Gastrocnemius medialis (tissue), 4 donors: ENCODE data around the gene KLHL21. TPM values are rescaled to one million over a fixed set of nuclear protein-coding genes. Genes with fewer than 3 reads are reported as not detected.
"Not testable (repeated sequence)": the region's sequence is repeated elsewhere in the genome, so short reads cannot be mapped to it uniquely, and the experiment has no call there.

Source experiments
- ATAC-seq, 2 donors: fragments of 150-250 bp; one replicate each; pipeline ENCODE4 v1.9.1; 2016
- DNase-seq, 2 donors: peaks; one replicate each; pipeline ENCODE4 v3.0.0-alpha.2; 2019
- H3K27ac ChIP-seq, 4 donors: fragments of 200-600 bp; sonication (generic); 1 replicate in 1 of 4; 2 replicates in 3 of 4; pipeline ENCODE4 v1.5.1; 2016 to 2018; ENCODE audit warnings: mild to moderate bottlenecking in 2 of 4, moderate library complexity in 1 of 4
- H3K27me3 ChIP-seq, 3 donors: fragments of 200-600 bp; sonication (generic) in 2 of 3; 1 replicate in 1 of 3; 2 replicates in 2 of 3; pipeline versions ENCODE4 v1.5.1 to v1.6.0; 2016 to 2019; ENCODE audit warnings: mild to moderate bottlenecking in 1 of 3, moderate library complexity in 1 of 3
- H3K36me3 ChIP-seq, 2 donors: fragments of 200-600 bp; sonication (generic) in 1 of 2; one replicate each; pipeline ENCODE4 v1.5.1; 2017 to 2018
- H3K4me1 ChIP-seq, 2 donors: fragments of 200-600 bp; sonication (generic) in 1 of 2; one replicate each; pipeline ENCODE4 v1.5.1; 2016 to 2017; ENCODE audit warnings: mild to moderate bottlenecking in 2 of 2
- H3K4me3 ChIP-seq, 4 donors: fragments of 200-600 bp; sonication (generic) in 3 of 4; 1 replicate in 1 of 4; 2 replicates in 3 of 4; pipeline ENCODE4 v1.5.1; 2016 to 2019; ENCODE audit warnings: mild to moderate bottlenecking in 2 of 4
- H3K9me3 ChIP-seq, 3 donors: fragments of 200-600 bp; sonication (generic) in 2 of 3; 1 replicate in 1 of 3; 2 replicates in 2 of 3; pipeline ENCODE4 v1.5.1; 2016 to 2019
- POLR2A ChIP-seq, 2 donors: fragments of 450-650 bp; IDR thresholded peaks; one replicate each; pipeline ENCODE4 v1.6.1; 2017; ENCODE audit warnings: antibody characterized with exemption in 2 of 2, mild to moderate bottlenecking in 2 of 2, moderate library complexity in 2 of 2
- in situ Hi-C, 4 donors: fragments of 200-750 bp; cut with MboI; loops; one replicate each; pipeline versions ENCODE4 v1.15.0 to v1.8.0; 2017; ENCODE audit warnings: low sequenced_read_pairs in 4 of 4
- intact Hi-C: fragments of 100-400 bp; cut with DNase I; formaldehyde crosslinking; loops from one replicate; pipeline ENCODE4 v1.15.1; 2023; ENCODE audit warnings: low total_unique reads
- total RNA-seq, 4 donors: library from RNA; depleted of rRNA; stranded (reverse); fragments of >200 nt; gene quantifications; one replicate each; pipeline versions ENCODE4 v1.1.0 to v1.2.3, GENCODE V29; 2016
- TF ChIP-seq, protein P1 (sequence below), 5 experiments: fragments of 450-650 bp in 3 of 5; fragments of 200-600 bp in 2 of 5; sonication (generic) in 2 of 5; IDR thresholded peaks in 4 of 5; conservative IDR thresholded peaks in 1 of 5; 1 replicate in 4 of 5; 2 replicates in 1 of 5; pipeline ENCODE4 v1.5.1; 2016 to 2019; ENCODE audit warnings: antibody characterized with exemption in 5 of 5, mild to moderate bottlenecking in 3 of 5, moderate library complexity in 3 of 5

The KLHL21 gene
- total RNA-seq, 4 donors from 2014 or later, result 176 to 481 (median 267) TPM

DNA sequence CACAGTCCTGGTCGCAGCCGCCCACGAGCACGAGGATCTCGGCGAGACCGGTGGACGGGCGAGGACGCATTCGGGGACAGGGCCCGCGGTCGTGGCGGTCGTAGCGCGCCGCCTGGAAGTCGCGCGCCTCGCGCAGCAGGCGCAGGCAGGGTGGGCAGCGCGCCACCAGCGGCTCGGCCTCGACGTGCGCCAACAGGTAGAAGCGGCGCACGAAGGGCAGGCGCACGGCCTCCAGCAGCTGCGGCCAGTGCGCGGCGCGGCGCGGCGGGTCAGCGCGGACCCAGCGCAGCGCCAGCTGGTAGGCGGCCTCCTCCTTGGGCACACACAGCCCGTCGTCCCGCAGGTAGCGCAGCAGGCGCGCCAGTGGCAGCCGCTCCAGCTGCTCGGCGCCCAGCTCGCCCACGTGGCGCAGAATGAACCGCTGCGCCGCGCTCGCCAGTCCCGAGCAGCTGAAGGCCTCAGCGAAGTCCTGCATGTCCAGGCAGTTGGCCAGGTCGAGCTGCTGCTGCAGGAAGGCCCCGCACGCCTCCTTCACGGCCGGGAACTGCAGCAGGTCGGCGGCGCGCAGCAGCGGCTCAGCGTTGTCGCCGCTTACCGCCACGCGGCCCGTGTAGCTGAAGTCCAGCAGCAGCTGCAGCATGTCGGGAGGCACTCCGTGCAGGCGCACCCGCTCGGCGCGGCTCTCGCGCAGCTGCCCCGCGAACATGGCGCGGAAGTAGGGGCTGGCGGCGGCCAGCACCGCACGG lies 573 bp downstream of the KLHL21 start:
- peaks cover 0 to 18% of the 10 kb centered on the region in 2 donors for H3K36me3 ChIP-seq
- in situ Hi-C loops, result no loop called here
- H3K4me3 ChIP-seq, result peak overlapping the region; percentile 74 to 92 (median 90)
- DNase-seq, result peak in 1 of 2 donors; percentile 66
- no peaks in the 10 kb centered on the region for H3K27me3 ChIP-seq
- ATAC-seq, result peak in 1 of 2 donors; percentile 2
- H3K9me3 ChIP-seq, result no peaks in the 10 kb centered on the region
- peak overlapping the region; percentile 98 to 100 (median 100) for H3K27ac ChIP-seq
- peaks cover 49 to 57% of the 10 kb centered on the region in 2 donors for H3K4me1 ChIP-seq
- TF ChIP-seq, protein P1, sequence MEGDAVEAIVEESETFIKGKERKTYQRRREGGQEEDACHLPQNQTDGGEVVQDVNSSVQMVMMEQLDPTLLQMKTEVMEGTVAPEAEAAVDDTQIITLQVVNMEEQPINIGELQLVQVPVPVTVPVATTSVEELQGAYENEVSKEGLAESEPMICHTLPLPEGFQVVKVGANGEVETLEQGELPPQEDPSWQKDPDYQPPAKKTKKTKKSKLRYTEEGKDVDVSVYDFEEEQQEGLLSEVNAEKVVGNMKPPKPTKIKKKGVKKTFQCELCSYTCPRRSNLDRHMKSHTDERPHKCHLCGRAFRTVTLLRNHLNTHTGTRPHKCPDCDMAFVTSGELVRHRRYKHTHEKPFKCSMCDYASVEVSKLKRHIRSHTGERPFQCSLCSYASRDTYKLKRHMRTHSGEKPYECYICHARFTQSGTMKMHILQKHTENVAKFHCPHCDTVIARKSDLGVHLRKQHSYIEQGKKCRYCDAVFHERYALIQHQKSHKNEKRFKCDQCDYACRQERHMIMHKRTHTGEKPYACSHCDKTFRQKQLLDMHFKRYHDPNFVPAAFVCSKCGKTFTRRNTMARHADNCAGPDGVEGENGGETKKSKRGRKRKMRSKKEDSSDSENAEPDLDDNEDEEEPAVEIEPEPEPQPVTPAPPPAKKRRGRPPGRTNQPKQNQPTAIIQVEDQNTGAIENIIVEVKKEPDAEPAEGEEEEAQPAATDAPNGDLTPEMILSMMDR (IDR thresholded peaks at IDR 0.05 in 4 of 5, conservative IDR thresholded peaks at IDR 0.05 in 1 of 5), result no peak
- TF ChIP-seq POLR2A (IDR thresholded peaks at IDR 0.05), result no peak
- intact Hi-C loops, result loop anchor here (2.0 to 5.0 kb wide), 2 partner anchors 21 to 180 kb away; no protein-coding TSS in a partner anchor

DNA sequence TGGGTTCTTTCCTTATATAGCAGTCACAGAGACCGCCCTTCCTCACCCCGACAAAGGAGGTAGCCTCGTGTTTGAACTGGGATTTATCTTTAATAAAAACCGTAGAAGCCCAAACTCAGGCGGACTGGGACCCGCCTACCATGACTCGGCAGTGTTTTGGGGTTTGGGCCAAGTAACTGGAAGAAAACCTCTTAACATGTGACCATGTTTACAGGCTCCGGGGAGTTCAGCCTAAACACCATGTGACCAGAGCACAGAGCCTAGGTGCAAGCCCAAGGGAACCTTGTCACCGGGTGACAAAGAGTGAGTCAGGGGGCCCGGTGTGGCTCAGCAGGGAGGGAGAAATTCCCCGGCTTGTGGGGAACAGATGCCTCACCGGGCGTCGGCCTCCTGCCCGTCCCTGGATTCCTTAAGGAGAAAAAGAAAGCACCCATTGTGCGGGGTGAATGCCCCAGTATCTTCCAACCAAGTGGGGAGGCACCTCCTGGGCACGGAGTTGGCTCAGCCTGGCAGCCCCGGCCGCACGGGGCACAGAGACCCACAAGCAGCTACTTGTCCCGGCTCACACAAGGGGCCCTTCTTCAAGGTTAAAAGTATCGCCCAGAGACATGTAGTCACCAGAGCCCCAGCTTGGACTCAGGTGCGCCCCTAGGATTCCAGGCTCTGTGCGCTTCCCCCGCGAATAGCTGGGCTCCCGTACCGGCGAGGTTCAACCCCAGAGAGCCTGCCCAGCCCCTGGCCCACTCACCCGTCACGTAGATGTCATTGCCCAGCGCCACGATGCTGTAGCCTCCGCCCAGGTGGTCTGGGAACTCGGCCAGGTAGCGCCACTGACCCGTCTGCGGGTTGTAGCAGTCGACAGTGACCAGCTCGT lies 1.4 kb downstream of the KLHL21 start:
- intact Hi-C loops, result loop anchor here (2.0 to 5.0 kb wide), 2 partner anchors 20 to 181 kb away; no protein-coding TSS in a partner anchor
- TF ChIP-seq, protein P1 (IDR thresholded peaks at IDR 0.05 in 4 of 5, conservative IDR thresholded peaks at IDR 0.05 in 1 of 5), result peak in 2 of 5 experiments; percentile 7 to 26
- peak; percentile 94 to 95 for TF ChIP-seq POLR2A (IDR thresholded peaks at IDR 0.05)
- H3K27me3 ChIP-seq, result no peaks in the 10 kb centered on the region
- H3K9me3 ChIP-seq, result no peaks in the 10 kb centered on the region
- peak overlapping the region; percentile 98 to 100 (median 100) for H3K27ac ChIP-seq
- peak; percentile 94 to 95 for DNase-seq
- in situ Hi-C loops, result no loop called here
- H3K4me3 ChIP-seq, result peak overlapping the region; percentile 74 to 92 (median 90)
- peaks cover 0 to 18% of the 10 kb centered on the region in 2 donors for H3K36me3 ChIP-seq
- ATAC-seq, result peak; percentile 51 to 54
- H3K4me1 ChIP-seq, result peaks cover 55 to 63% of the 10 kb centered on the region in 2 donors

DNA sequence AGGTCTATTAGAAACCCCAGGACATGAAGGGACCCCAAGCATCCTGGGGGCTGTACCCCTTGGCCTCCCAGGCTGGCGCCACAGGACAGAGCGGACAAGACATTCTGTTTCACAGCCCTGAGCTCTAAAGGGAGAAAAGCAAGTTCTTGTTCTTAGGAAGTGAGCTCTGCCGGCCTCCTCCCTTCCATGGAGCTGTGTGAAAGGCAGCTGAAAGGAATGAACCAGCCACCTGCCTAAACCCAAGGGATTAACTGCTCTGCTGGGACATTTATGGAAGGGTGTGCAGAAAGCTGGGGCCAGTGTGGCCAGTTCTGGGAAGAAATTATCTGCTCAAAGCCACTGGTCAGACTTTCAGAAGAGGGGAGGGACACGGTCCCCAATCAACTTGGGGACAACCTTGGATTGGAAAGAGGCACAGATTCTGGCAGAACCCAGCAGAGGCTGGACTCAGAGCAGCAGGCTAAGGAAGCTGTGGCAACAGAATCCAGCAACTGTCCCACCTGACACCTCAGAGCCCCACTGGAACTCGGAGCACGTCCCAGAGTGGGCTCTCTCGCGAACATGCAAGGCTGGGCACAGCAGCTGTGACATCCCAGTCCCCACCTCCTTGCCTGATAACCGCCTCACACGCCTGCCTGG lies 2.1 kb downstream of the KLHL21 start:
- Histone ChIP-seq H3K9me3 (no peaks in the 10 kb centered on the region), H3K4me1 (peaks cover 59 to 63% of the 10 kb centered on the region in 2 donors), H3K4me3 (peak overlapping the region; percentile 74 to 92 (median 90)), H3K27me3 (no peaks in the 10 kb centered on the region), H3K36me3 (peaks cover 0 to 24% of the 10 kb centered on the region in 2 donors), H3K27ac (peak overlapping the region; percentile 98 to 100 (median 100))
- no peak for DNase-seq
- TF ChIP-seq, protein P1 (IDR thresholded peaks at IDR 0.05 in 4 of 5, conservative IDR thresholded peaks at IDR 0.05 in 1 of 5), result no peak
- TF ChIP-seq POLR2A (IDR thresholded peaks at IDR 0.05), result no peak
- in situ Hi-C loops, result no loop called here
- ATAC-seq, result peak in 1 of 2 donors; percentile 7
- intact Hi-C loops, result loop anchor here (2.0 to 5.0 kb wide), 2 partner anchors 20 to 182 kb away; no protein-coding TSS in a partner anchor

DNA sequence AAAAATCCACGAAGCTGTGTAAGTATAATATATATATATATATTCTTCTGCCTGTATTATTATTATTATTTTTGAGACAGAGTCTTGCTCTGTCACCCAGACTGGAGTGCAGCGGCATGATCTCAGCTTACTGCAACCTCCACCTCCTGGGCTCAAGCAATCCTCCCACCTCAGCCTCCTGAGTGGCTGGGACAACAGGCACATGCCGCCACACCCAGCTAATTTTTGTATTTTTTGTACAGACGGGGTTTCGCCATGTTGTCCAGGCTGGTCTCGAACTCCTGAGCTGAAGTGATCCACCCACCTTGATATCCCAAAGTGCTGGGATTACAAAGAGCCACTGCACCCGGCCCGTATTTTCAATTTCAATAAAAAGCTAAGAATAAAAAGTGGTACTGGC lies 2.7 kb downstream of the KLHL21 start:
- DNase-seq, in situ Hi-C loops, ATAC-seq, H3K27me3 ChIP-seq, H3K9me3 ChIP-seq: not testable (repeated sequence)
- Histone ChIP-seq H3K36me3 (peaks cover 0 to 29% of the 10 kb centered on the region in 2 donors), H3K27ac (peak overlapping the region; percentile 98 to 100 (median 100)), H3K4me1 (peaks cover 60 to 63% of the 10 kb centered on the region in 2 donors), H3K4me3 (peak overlapping the region; percentile 74 to 92 (median 90))
- intact Hi-C loops, result loop anchor here (2.0 to 5.0 kb wide), 2 partner anchors 19 to 182 kb away; no protein-coding TSS in a partner anchor
